Naive thymus-derived CD8-positive, alpha-beta T cell (primary cell): ENCODE results near the gene CREG1. TPM values are rescaled to one million over a fixed set of nuclear protein-coding genes. Genes with fewer than 3 reads are reported as not detected.
A peak's percentile ranks its signal among the peaks of the same experiment; 100 is the strongest.

Experiments
- ATAC-seq, 2 donors: fragments of 150-1000 bp; cut with Tn5 transposase in 1 of 2; sonication (Bioruptor Pico), chemical (Tn5 transposase) in 1 of 2; 1 replicate in 1 of 2; 2 replicates in 1 of 2; pipeline ENCODE4 v1.10.0; 2021; ENCODE audit warnings: mild to moderate bottlenecking in 2 of 2, moderate library complexity in 2 of 2
- POLR2A ChIA-PET: fragments of 350-600 bp; sonication (Branson Sonifier 250); formaldehyde crosslinking; loops from one replicate; lab custom pipeline; 2021; ENCODE audit warnings: antibody characterized with exemption; lab: Charles Lee
- DNase-seq, 10 donors: peaks; one replicate each; pipeline versions ENCODE4 v3.0.0 to v3.0.0-alpha.2; 2020 to 2022
- H3K27ac Mint-ChIP-seq, 10 donors: one replicate each; pipeline ENCODE4 v1.8.0; 2020 to 2022; ENCODE audit warnings: mild to moderate bottlenecking in 10 of 10, mixed read lengths in 10 of 10, moderate library complexity in 4 of 10, inconsistent platforms in 1 of 10
- H3K27me3 Mint-ChIP-seq, 5 donors: one replicate each; pipeline ENCODE4 v1.8.0; 2021 to 2022; ENCODE audit warnings: mixed read lengths in 5 of 5
- H3K36me3 Mint-ChIP-seq, 3 donors: one replicate each; pipeline ENCODE4 v1.8.0; 2020 to 2022; ENCODE audit warnings: mixed read lengths in 3 of 3, mild to moderate bottlenecking in 2 of 3, inconsistent platforms in 1 of 3
- H3K4me1 Mint-ChIP-seq, 4 donors: one replicate each; pipeline ENCODE4 v1.8.0; 2021 to 2022; ENCODE audit warnings: mixed read lengths in 4 of 4
- H3K4me3 Mint-ChIP-seq, 10 donors: one replicate each; pipeline ENCODE4 v1.8.0; 2020 to 2022; ENCODE audit warnings: mild to moderate bottlenecking in 10 of 10, mixed read lengths in 10 of 10, moderate library complexity in 6 of 10, inconsistent platforms in 1 of 10
- H3K9me3 Mint-ChIP-seq, 9 donors: one replicate each; pipeline ENCODE4 v1.8.0; 2020 to 2022; ENCODE audit warnings: mixed read lengths in 9 of 9, mild to moderate bottlenecking in 3 of 9, inconsistent platforms in 1 of 9, moderate library complexity in 1 of 9
- polyA plus RNA-seq, 3 donors: library from polyadenylated mRNA; unstranded; fragments of 300-500 nt; fragmentation: Illumina TruSeq; gene quantifications; one replicate each; pipeline ENCODE4 v1.2.3, GENCODE V29; 2021
- total RNA-seq, 8 experiments: library from RNA in 2 of 8; stranded (reverse) in 2 of 8; gene quantifications; one replicate each; pipeline ENCODE4 v1.2.3 and lab custom pipeline; 2021 to 2026

The CREG1 gene
- total and polyA plus RNA-seq, 5 experiments from 2014 or later: 13.8 to 26.8 (median 15.5) TPM

DNA sequence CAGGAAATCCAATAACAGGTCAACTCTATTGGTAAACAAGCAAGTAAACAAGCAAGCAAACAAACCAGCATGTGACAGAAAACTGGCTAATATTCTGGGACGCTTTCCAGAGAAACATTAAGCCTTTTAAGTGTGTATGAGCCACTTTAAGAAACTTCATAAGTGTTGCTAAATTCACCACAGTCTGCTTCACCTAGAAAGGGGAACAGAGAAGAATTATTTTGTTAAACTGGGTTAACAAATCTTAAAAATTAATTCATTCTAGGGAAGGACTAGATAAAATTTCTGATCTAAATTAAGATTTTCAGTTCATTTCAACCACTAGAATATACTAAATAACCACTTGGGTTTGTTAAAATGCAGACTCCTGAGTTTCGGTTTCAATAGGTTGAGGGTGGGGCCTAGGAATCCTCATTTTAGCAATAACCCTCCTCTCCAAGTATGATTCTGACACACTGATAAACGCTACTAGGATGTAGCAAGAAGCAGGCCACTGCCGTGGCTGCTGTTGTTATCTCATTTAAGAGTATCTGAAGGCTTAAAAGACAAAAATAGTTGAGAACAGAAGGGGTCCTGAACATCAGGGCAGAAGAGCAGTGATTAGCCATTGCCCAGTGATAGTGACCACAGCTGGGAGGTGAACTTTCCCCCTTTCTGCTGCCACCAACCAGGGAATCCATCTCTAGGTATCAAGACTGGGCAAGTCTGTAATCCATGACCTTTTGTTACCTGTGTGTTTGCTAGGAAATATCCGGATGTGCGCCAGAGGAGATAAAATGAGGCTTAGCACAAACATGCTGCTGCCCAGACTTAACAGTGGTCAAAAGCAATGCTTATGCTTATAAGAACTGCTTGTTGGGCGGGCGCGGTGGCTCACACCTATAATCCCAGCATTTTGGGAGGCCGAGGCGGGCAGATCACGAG, 11.2 kb downstream of the CREG1 start:
- H3K36me3 Mint-ChIP-seq: peaks cover 0 to 49% (median 16%) of the 10 kb centered on the region in 3 donors
- DNase-seq (no peak), ATAC-seq (no peak)
- no peaks in the 10 kb centered on the region for H3K9me3 Mint-ChIP-seq
- H3K4me1 Mint-ChIP-seq: peaks cover 0 to 6% (median 2%) of the 10 kb centered on the region in 4 donors
- POLR2A ChIA-PET: interaction anchor here (0.6 kb wide), 1 partner anchor 72 kb away, joined by 4 read pairs; no protein-coding TSS in a partner anchor
- H3K27ac Mint-ChIP-seq: peak overlapping the region in 3 of 10 donors; percentile 1 to 72 (median 19)
- H3K4me3 Mint-ChIP-seq: no peak overlapping the region
- no peaks in the 10 kb centered on the region for H3K27me3 Mint-ChIP-seq

DNA sequence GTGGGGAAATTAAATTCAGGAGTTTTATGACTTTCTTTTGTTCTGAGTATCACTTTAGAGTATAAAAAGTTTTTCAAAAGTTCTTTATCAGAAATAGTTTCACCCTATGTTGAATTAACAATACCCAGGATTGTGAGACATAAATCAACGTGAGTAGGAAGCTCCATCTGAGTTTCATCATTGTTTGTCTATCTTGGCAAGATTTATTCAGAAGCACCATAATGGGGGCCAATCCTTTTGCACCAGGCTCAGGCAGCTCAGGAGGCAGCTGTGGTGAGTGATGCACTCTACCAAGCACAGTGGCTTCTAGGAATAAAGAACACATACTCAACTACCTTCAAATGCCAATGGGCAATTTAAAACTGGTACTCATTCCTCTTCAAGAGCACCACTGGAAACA, 12.0 kb downstream of the CREG1 start:
- peak overlapping the region in 2 of 10 donors; percentile 1 to 72 for H3K27ac Mint-ChIP-seq
- no peak overlapping the region for H3K4me3 Mint-ChIP-seq
- H3K9me3 Mint-ChIP-seq: no peaks in the 10 kb centered on the region

DNA sequence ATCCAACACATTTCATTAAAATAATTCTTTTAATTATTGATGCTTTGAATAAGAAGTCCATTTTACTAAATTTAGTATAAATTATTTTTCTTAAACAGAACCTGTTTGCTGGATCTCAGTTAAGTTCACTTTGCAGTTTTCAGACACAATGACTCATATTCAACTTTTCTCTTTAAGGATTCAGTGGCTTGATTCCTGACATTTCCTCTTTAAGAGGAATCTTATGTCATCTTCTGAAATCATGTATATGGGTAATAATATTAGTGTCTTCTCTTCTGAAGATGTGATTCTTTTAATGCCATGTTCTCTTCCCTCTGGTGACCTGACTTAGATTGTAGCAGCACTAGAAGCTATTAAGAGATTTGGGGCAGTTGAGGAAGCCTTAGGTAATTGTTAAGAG, 12.6 kb downstream of the CREG1 start:
- no peak for ATAC-seq
- Mint-ChIP-seq H3K4me3 (no peak overlapping the region), H3K27ac (peak overlapping the region in 1 of 10 donors; percentile 2), H3K27me3 (no peaks in the 10 kb centered on the region), H3K9me3 (no peaks in the 10 kb centered on the region), H3K4me1 (peaks cover 0 to 6% (median 2%) of the 10 kb centered on the region in 4 donors), H3K36me3 (peaks cover 0 to 35% (median 10%) of the 10 kb centered on the region in 3 donors)
- no peak for DNase-seq
- POLR2A ChIA-PET: no interaction called here

More for the DNA sequence above, 12.0 kb downstream of the CREG1 start:
- no peak for DNase-seq
- Mint-ChIP-seq H3K27me3 (no peaks in the 10 kb centered on the region), H3K4me1 (peaks cover 0 to 6% (median 2%) of the 10 kb centered on the region in 4 donors), H3K36me3 (peaks cover 0 to 41% (median 13%) of the 10 kb centered on the region in 3 donors)
- POLR2A ChIA-PET: no interaction called here
- no peak for ATAC-seq

DNA sequence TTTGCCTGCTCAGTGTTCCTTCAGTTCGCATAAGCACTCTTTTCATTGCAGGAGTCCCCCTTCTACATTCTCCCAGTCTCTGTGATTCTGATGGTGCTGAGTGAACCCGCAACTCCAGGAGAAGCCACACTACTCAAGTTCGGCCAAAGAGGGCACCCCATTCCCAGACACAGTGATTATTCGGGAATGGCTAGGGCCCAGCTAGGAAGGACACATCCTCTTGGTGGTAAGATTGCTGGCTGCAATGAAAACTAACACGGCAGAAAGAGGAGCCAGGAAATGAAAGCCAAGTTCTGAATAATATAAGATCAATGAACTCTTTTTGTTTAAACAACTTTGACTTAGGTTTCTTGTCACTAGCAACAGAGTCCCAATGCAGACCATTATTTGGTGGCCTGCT, 14.9 kb downstream of the CREG1 start:
- Mint-ChIP-seq H3K27me3 (no peaks in the 10 kb centered on the region), H3K27ac (no peak overlapping the region), H3K36me3 (peaks cover 0 to 19% (median 4%) of the 10 kb centered on the region in 3 donors), H3K9me3 (no peaks in the 10 kb centered on the region), H3K4me1 (peaks cover 0 to 6% (median 2%) of the 10 kb centered on the region in 4 donors), H3K4me3 (no peak overlapping the region)
- POLR2A ChIA-PET: no interaction called here
- DNase-seq (no peak), ATAC-seq (no peak)

DNA sequence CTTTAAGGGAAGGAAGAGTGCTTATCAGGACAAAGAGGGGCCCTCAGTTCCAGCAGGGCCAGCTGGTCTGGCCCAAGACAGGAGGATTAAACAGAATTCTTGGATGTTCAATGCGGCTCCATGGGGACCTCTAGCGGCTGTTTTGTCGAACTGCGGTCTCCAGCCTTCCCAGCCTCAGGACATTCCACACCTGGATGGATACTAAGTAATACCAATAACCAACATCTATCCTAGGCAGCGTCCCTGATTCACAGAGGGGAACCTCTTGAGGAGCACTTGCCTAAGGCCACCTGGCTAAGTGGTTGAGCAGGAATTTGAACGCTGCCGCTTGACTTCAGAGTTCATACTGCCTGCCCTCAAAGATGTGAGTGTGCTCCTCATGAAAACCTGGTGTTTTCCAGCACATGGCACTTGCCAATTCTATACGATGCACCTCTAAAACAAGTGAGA, 19.7 kb downstream of the CREG1 start:
- Mint-ChIP-seq H3K9me3 (no peaks in the 10 kb centered on the region), H3K36me3 (no peaks in the 10 kb centered on the region), H3K27me3 (no peaks in the 10 kb centered on the region), H3K27ac (no peak overlapping the region), H3K4me3 (no peak overlapping the region), H3K4me1 (peaks cover 0 to 2% (median 0%) of the 10 kb centered on the region in 4 donors)
- POLR2A ChIA-PET: interaction anchor here (0.7 to 1.8 kb wide), 5 partner anchors 16 to 314 kb away, joined by 3 to 5 read pairs (median 4); partner anchors contain the start of gene POU2F1
- ATAC-seq (peak; percentile 71 to 86), DNase-seq (peak; percentile 26 to 75 (median 62))

DNA sequence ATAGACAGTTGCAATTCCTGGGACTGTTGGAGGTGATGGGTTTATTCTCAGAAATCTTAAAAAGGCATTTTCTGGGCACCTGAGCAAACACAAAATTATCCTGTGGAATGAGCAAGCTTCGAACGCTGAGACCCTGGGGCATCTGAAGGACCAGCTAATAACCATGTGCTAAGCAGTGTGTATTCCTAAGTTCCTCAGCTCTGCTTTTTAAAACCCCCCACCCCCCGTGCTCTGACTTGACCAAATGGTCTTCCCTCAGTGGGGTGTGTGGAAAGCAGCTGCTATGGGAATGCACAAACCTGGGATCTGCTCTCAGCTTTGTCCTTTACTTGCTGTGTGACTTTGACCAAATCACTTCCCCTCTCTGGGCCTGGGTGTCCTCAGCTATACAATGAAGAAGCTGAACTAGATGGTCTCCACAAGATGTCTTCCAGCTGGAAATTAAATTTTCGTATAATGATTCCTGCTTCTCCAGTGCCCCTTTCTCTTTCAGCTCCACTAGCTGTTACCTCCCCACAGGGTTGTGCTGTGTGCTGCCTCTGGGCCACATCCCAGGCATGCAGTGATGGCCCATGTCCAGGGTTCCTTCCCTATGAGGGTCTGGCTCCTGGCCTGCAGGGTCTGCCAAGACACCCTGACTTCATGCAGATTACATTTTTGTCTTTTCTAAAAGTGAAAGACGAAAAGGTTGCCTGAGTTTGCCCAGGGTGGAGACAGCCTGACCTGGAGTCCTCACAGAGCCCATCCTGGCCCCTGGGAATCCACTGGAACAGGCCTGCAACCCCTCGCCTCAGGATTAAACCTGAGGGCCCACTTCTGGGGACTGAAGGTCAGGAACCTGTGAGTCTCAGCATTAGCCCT, 20.4 kb downstream of the CREG1 start:
- no peak for ATAC-seq
- no peak for DNase-seq
- POLR2A ChIA-PET: interaction anchor here (0.5 to 1.8 kb wide), 7 partner anchors 14 to 413 kb away, joined by 3 to 5 read pairs (median 4); partner anchors contain the start of gene CD247
- no peaks in the 10 kb centered on the region for H3K36me3 Mint-ChIP-seq
- H3K27ac Mint-ChIP-seq: no peak overlapping the region
- no peaks in the 10 kb centered on the region for H3K9me3 Mint-ChIP-seq
- no peaks in the 10 kb centered on the region for H3K4me1 Mint-ChIP-seq
- no peaks in the 10 kb centered on the region for H3K27me3 Mint-ChIP-seq
- no peak overlapping the region for H3K4me3 Mint-ChIP-seq

DNA sequence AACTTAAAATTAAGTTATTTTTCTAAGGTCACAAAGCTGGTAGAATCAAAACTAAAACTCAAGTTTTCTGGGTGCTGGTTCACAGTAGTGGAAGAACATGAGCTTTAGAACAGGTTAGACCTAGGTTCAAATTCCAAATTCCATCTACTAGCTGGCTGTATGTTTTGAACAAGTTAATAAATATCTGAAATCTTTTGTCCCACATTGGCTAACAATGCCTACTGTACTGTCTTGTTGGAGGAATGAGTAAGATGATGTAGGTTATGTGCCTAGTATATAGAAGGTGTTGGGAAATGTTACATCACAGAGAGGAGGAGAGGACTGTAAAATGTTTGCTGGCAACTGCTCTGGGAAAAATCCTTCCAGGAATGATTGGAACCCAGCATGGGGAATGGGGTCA, 21.2 kb downstream of the CREG1 start:
- H3K4me1 Mint-ChIP-seq: peaks cover 0 to 2% (median 0%) of the 10 kb centered on the region in 4 donors
- no peak overlapping the region for H3K27ac Mint-ChIP-seq
- H3K36me3 Mint-ChIP-seq: no peaks in the 10 kb centered on the region
- POLR2A ChIA-PET: interaction anchor here (0.5 to 1.8 kb wide), 6 partner anchors 14 to 412 kb away, joined by 3 to 5 read pairs (median 4); partner anchors contain the start of gene CD247
- ATAC-seq (no peak), DNase-seq (no peak)
- no peaks in the 10 kb centered on the region for H3K9me3 Mint-ChIP-seq
- H3K27me3 Mint-ChIP-seq: no peaks in the 10 kb centered on the region
- H3K4me3 Mint-ChIP-seq: no peak overlapping the region

DNA sequence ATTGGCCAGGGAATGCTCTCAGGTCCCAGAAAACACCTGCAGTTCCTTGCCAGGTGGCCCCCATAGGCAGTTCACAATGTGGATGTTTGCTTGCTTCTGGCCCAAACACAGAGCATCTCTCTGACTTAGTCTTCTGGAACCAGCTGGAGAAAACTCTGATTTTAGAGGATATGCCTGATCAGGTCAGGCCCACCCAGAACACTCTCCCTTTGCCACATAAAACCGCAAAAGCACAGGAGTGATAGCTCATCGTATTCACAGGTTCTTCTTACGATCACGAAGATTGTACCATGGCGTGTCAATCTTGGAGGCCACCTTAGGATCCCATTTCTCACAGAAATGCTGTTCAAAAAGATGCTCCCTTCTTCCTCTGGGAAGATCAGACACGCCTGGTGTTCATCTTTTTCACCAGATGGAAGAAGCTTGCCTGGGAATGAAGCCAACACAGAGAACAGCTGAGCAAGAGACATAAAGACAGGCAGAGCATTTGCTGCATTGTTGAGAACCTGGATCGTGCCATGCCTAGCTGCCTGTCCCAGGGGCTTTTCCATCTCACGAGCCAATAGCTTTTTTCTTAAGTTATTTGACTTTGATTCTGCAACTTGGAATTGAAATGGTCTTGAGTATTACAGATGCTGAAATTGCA, 23.6 kb downstream of the CREG1 start:
- H3K4me1 Mint-ChIP-seq: peaks cover 0 to 7% (median 6%) of the 10 kb centered on the region in 4 donors

DNA sequence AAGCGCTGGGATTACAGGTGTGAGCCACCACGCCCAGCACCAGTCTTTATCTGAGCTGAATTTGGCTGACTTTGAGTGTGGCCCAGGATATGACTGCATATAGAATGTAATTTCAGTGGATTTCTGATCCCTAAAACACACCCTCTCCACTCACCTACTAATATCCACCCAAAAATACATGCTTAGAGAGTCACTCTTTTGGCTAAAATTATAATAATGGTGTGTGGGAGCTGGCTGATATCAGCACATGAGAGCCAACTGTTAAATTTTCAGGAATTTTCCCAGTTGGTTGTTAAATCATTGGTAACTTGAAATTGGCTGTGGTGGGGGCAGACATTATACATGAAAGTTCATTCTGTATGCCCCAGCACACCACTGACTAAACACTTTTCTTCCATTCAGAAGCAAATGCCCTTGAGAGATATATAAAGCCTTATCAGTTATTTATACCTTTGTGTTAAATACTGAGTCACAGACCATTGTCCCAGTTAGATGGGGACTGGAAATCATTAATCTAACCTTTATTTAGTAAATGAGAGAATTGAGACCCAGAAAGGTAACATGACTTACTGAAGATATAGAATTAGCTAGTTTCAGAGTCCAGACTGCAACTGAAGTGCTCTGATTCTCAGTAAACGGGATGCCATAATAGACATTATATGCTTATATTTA, 25.4 kb downstream of the CREG1 start:
- ATAC-seq (no peak), DNase-seq (peak in 1 of 10 donors; percentile 15)
- Mint-ChIP-seq H3K9me3 (peaks cover 0 to 4% (median 0%) of the 10 kb centered on the region in 9 donors), H3K27ac (no peak overlapping the region), H3K4me3 (no peak overlapping the region), H3K27me3 (no peaks in the 10 kb centered on the region), H3K36me3 (no peaks in the 10 kb centered on the region), H3K4me1 (peaks cover 0 to 7% (median 6%) of the 10 kb centered on the region in 4 donors)
- POLR2A ChIA-PET: interaction anchor here (4.4 kb wide), 1 partner anchor 12 kb away, joined by 19 read pairs; no protein-coding TSS in a partner anchor

More for the DNA sequence above, 23.6 kb downstream of the CREG1 start:
- DNase-seq: no peak
- H3K4me3 Mint-ChIP-seq: no peak overlapping the region
- POLR2A ChIA-PET: interaction anchor here (4.4 kb wide), 1 partner anchor 14 kb away, joined by 19 read pairs; no protein-coding TSS in a partner anchor
- H3K36me3 Mint-ChIP-seq: no peaks in the 10 kb centered on the region
- H3K9me3 Mint-ChIP-seq: no peaks in the 10 kb centered on the region
- peak overlapping the region in 1 of 10 donors; percentile 83 for H3K27ac Mint-ChIP-seq
- no peaks in the 10 kb centered on the region for H3K27me3 Mint-ChIP-seq
- ATAC-seq: no peak

DNA sequence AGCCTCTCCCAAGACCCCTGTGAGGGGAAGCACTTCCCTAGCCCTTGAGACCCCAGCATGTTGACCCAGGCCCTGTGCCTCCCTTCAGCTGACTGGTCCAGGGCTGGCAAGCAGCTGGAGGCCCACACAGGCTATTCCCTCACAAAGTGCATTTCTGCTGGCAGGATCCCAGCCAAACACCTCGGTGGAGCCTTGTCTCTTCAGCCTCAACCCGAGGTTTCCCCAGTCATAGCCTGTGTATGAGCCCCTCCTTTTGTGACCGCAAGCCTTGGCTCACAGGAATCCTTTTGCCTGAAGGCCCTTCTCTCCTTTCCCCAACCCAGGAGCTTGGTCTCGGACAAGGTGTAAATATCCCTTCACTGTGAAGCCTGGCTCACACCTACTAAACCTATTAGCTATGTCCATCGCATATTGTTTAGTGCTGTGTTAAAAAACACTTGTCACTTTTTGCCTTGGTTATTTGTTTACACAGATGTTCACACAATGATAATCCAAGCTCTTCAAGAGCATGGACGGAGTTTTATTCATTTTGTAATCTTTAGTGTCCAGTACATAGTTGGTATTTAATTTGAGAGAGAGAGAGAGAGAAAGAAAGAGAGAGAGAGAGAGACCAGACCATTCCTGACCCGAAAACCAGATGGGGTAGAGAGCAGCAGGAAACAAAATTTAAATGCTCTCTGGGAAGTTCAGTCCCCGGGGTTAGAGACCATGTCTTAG, 26.7 kb downstream of the CREG1 start:
- POLR2A ChIA-PET: interaction anchor here (4.4 kb wide), 1 partner anchor 11 kb away, joined by 19 read pairs; no protein-coding TSS in a partner anchor
- Mint-ChIP-seq H3K4me3 (no peak overlapping the region), H3K36me3 (no peaks in the 10 kb centered on the region), H3K4me1 (peaks cover 0 to 7% (median 6%) of the 10 kb centered on the region in 4 donors), H3K9me3 (peaks cover 0 to 4% (median 0%) of the 10 kb centered on the region in 9 donors), H3K27me3 (no peaks in the 10 kb centered on the region), H3K27ac (no peak overlapping the region)
- ATAC-seq (no peak), DNase-seq (no peak)

DNA sequence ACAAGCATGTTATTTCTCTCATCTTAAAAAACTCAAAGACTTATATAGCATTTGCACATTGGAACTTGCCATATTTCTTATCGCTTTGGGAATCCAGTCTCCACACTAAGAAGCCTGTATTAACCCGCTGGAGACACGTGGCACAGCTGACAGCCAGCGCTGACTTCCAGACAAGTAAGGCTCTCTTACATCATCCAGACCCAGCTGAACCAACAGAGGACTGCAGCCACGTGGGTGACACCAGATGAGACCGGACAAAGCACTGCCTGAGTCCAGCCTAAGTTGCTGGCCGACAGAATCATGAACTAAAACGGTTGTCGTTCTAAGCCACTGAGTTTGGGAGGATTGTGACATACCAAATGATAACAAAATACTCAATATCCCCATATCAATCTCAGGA, 28.9 kb downstream of the CREG1 start:
- no peak for ATAC-seq
- no peak overlapping the region for H3K4me3 Mint-ChIP-seq
- POLR2A ChIA-PET: interaction anchor here (0.6 to 1.2 kb wide), 2 partner anchors 32 to 439 kb away, joined by 3 read pairs; no protein-coding TSS in a partner anchor
- H3K9me3 Mint-ChIP-seq: peaks cover 0 to 4% (median 0%) of the 10 kb centered on the region in 9 donors
- no peaks in the 10 kb centered on the region for H3K27me3 Mint-ChIP-seq
- H3K36me3 Mint-ChIP-seq: no peaks in the 10 kb centered on the region
- H3K27ac Mint-ChIP-seq: no peak overlapping the region
- DNase-seq: no peak
- peaks cover 5 to 18% (median 12%) of the 10 kb centered on the region in 4 donors for H3K4me1 Mint-ChIP-seq
